Astrocyte (in vitro differentiated cells and primary cell): Measurements from ENCODE around the gene TNFRSF18. TPM values are rescaled to one million over a fixed set of nuclear protein-coding genes. Genes with fewer than 3 reads are reported as not detected.

Experiments used
- DNase-seq: peaks from one replicate; pipeline ENCODE4 v3.0.0-alpha.2; 2010; ENCODE audit warnings: low read depth
- FAIRE-seq: peaks from 2 replicates; lab custom pipeline; 2011; peaks lifted over from hg19 to GRCh38; lab: Jason Lieb, UNC
- H2AFZ ChIP-seq: 2 replicates; pipeline ENCODE4 v1.6.0; 2012; ENCODE audit warnings: low read depth, low read length, inconsistent platforms
- H3K27ac ChIP-seq: 2 replicates; pipeline ENCODE4 v1.5.1; 2011; ENCODE audit warnings: low read depth, low read length, inconsistent platforms
- H3K27me3 ChIP-seq: 2 replicates; pipeline ENCODE4 v1.6.0; 2011; ENCODE audit warnings: low read length, inconsistent platforms; ENCODE audit not compliant: insufficient read depth
- H3K36me3 ChIP-seq: 2 replicates; pipeline ENCODE4 v1.5.1; 2011; ENCODE audit warnings: low read length, inconsistent platforms; ENCODE audit not compliant: insufficient read depth
- H3K4me1 ChIP-seq: 2 replicates; pipeline ENCODE4 v1.5.1; 2011; ENCODE audit warnings: low read length, inconsistent platforms; ENCODE audit not compliant: insufficient read depth
- H3K4me2 ChIP-seq: 2 replicates; pipeline ENCODE4 v1.6.0; 2012; ENCODE audit warnings: low read length, inconsistent platforms
- H3K4me3 ChIP-seq: 2 replicates; pipeline ENCODE4 v1.5.1; 2011; ENCODE audit warnings: low read depth, mild to moderate bottlenecking, low read length, inconsistent platforms; ENCODE audit not compliant: insufficient read depth
- H3K79me2 ChIP-seq: 2 replicates; pipeline ENCODE4 v1.6.0; 2012; ENCODE audit warnings: mild to moderate bottlenecking, low read length, inconsistent platforms; ENCODE audit not compliant: insufficient read depth
- H3K9ac ChIP-seq: 2 replicates; pipeline ENCODE4 v1.6.0; 2012; ENCODE audit warnings: mild to moderate bottlenecking, low read length, inconsistent platforms
- H3K9me3 ChIP-seq: 2 replicates; pipeline ENCODE4 v1.5.1; 2012; ENCODE audit warnings: low read depth, mild to moderate bottlenecking, low read length, inconsistent platforms; ENCODE audit not compliant: insufficient read depth
- H4K20me1 ChIP-seq: 2 replicates; pipeline ENCODE4 v1.6.0; 2012; ENCODE audit warnings: low read length, inconsistent platforms; ENCODE audit not compliant: insufficient read depth
- H3K27ac Mint-ChIP-seq: one replicate; pipeline ENCODE4 v1.8.0; 2021; ENCODE audit warnings: mild to moderate bottlenecking, mixed read lengths; ENCODE audit not compliant: unreplicated experiment
- H3K27me3 Mint-ChIP-seq: one replicate; pipeline ENCODE4 v1.8.0; 2021; ENCODE audit warnings: low read depth, mixed read lengths; ENCODE audit not compliant: unreplicated experiment
- H3K36me3 Mint-ChIP-seq: one replicate; pipeline ENCODE4 v1.8.0; 2021; ENCODE audit warnings: low read depth, mixed read lengths; ENCODE audit not compliant: unreplicated experiment
- H3K4me1 Mint-ChIP-seq: one replicate; pipeline ENCODE4 v1.8.0; 2021; ENCODE audit warnings: low read depth, mixed read lengths; ENCODE audit not compliant: unreplicated experiment
- H3K4me3 Mint-ChIP-seq: one replicate; pipeline ENCODE4 v1.8.0; 2021; ENCODE audit warnings: mild to moderate bottlenecking, moderate library complexity, mixed read lengths; ENCODE audit not compliant: unreplicated experiment
- H3K9me3 Mint-ChIP-seq: one replicate; pipeline ENCODE4 v1.8.0; 2021; ENCODE audit warnings: mild to moderate bottlenecking, mixed read lengths; ENCODE audit not compliant: unreplicated experiment
- EZH2 ChIP-seq: IDR thresholded peaks from 2 replicates; pipeline ENCODE4 v1.6.1; 2012; ENCODE audit warnings: mild to moderate bottlenecking, low read length, inconsistent platforms; ENCODE audit not compliant: insufficient read depth
- total RNA-seq: library from RNA; stranded (reverse); gene quantifications from 2 replicates; pipeline ENCODE4 v1.2.1, GENCODE V29; 2021
- TF ChIP-seq, protein P1 (sequence below): IDR thresholded peaks from 2 replicates; pipeline ENCODE4 v1.5.1; 2011; ENCODE audit warnings: low read depth, mild to moderate bottlenecking, inconsistent platforms, low read length, moderate library complexity; ENCODE audit not compliant: insufficient read depth

Gene TNFRSF18
- total RNA-seq, 1 donor from 2014 or later, result 0.66 TPM

DNA sequence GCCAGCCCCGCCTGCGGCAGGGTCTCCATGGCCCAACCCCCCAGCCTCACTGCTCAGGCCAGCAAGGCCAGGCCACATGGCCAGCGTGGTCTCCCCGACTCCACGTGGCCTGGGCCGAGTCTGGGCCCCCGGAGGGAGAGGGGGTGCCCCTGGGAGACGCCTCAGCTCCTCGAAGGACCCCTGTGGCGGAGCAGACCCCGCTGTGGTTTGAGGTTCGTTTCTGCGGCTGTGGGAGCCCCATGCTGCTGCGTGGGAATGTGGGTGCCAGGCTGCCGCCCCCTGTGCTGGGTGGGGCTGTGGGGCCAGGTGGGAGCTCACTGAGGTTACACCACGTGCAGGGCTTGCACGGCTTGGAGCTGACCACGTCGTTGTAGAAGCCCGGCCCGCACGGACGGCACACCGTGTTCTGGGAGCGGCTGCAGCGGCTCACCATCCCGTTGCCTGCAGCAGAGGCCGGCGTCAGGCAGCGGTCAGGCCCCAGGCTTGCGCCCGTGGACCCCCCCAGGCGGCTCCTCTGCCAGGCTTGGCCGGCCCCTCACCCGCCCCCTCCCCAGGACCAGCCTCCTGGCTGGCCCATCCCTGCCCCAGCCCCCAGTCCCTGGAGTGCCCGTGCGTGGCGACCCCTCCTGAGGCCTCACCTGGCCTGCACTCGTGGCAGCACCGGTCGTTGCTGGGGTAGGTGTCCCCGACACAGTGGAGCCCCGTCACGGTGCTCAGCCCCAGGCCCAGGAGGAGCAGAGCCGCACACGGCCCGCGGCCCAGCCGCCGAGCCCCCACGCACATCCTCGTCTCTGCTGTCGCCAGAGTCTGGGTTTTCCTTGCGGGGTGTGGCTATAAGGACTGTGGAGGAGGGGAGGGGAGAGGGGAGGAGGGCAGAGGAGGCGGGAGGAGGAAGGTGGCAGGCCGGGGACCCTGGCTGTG is 7.2 kb upstream of the TNFRSF18 start, which contains the start of gene TNFRSF4:
TSS of gene TNFRSF4 (minus strand) at position 809 of the 921 bp plus-strand sequence. CDS start at position 783, 26 bp downstream.
- TF ChIP-seq EZH2, result no peak
- TF ChIP-seq, protein P1, sequence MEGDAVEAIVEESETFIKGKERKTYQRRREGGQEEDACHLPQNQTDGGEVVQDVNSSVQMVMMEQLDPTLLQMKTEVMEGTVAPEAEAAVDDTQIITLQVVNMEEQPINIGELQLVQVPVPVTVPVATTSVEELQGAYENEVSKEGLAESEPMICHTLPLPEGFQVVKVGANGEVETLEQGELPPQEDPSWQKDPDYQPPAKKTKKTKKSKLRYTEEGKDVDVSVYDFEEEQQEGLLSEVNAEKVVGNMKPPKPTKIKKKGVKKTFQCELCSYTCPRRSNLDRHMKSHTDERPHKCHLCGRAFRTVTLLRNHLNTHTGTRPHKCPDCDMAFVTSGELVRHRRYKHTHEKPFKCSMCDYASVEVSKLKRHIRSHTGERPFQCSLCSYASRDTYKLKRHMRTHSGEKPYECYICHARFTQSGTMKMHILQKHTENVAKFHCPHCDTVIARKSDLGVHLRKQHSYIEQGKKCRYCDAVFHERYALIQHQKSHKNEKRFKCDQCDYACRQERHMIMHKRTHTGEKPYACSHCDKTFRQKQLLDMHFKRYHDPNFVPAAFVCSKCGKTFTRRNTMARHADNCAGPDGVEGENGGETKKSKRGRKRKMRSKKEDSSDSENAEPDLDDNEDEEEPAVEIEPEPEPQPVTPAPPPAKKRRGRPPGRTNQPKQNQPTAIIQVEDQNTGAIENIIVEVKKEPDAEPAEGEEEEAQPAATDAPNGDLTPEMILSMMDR, result no peak
- Histone ChIP-seq H3K4me1 (peaks cover 7% of the 10 kb centered on the region), H3K9ac (no peak within 1 kb of the TSS), H3K27ac (no peak within 1 kb of the TSS), H2AFZ (no peak within 1 kb of the TSS), H3K79me2 (no peaks in the 10 kb centered on the region), H4K20me1 (peaks cover 18% of the 10 kb centered on the region), H3K4me2 (no peak within 1 kb of the TSS), H3K36me3 (peaks cover 2% of the 10 kb centered on the region), H3K4me3 (no peak within 1 kb of the TSS), H3K27me3 (no peaks in the 10 kb centered on the region), H3K9me3 (no peaks in the 10 kb centered on the region)
- H3K27ac Mint-ChIP-seq, result no peak within 1 kb of the TSS
- peak within 1 kb of the TSS; percentile 20 for H3K4me3 Mint-ChIP-seq
- peaks cover 4% of the 10 kb centered on the region for H3K36me3 Mint-ChIP-seq
- no peaks in the 10 kb centered on the region for H3K9me3 Mint-ChIP-seq
- no peak for FAIRE-seq
- peaks cover 3% of the 10 kb centered on the region for H3K4me1 Mint-ChIP-seq
- H3K27me3 Mint-ChIP-seq, result no peaks in the 10 kb centered on the region
- no peak for DNase-seq

DNA sequence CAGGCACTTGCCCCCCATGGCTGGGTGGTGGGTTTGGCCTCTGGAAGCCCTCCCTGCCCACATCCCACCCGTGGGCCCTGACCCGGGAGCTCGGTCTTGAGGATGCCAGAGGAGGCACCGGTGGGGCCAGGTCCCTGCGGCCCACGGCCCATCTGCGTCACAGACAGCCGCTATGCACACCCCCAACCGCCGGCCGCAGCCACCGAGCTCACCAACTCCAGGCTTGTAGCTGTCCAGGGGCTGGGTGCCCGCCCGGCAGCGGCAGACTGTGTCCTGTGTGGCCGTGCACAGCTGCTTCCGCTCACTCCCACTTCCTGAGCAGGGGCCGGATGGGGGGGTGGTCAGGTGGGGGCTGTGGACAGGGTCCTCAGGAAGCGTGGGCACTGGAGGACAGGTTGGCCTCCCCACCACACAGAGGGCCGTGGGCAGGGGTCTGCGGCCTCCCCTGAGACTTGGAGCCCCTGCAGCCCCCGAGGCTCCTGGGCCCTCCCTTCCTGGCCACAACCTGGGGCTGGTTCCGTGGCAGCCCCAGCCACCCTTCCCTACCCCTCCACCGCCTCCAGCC is 6.5 kb upstream of the TNFRSF18 start:
- Histone ChIP-seq H3K79me2 (no peaks in the 10 kb centered on the region), H4K20me1 (peaks cover 12% of the 10 kb centered on the region), H2AFZ (no peak overlapping the region), H3K4me1 (peaks cover 15% of the 10 kb centered on the region), H3K27ac (no peak overlapping the region), H3K27me3 (no peaks in the 10 kb centered on the region), H3K4me2 (no peak overlapping the region), H3K36me3 (no peaks in the 10 kb centered on the region), H3K9ac (no peak overlapping the region), H3K9me3 (no peaks in the 10 kb centered on the region), H3K4me3 (no peak overlapping the region)
- FAIRE-seq, result no peak
- Mint-ChIP-seq H3K9me3 (no peaks in the 10 kb centered on the region), H3K36me3 (peaks cover 4% of the 10 kb centered on the region), H3K27me3 (peaks cover 1% of the 10 kb centered on the region), H3K4me1 (peaks cover 7% of the 10 kb centered on the region), H3K4me3 (no peak overlapping the region), H3K27ac (no peak overlapping the region)
- DNase-seq, result no peak
- TF ChIP-seq EZH2, result no peak
- TF ChIP-seq, protein P1, result no peak
